ENCODE data around the gene RALBP1.

RALBP1 gene

GRCh38 chr18:9557250-9557943 is 82.1 kb downstream of the RALBP1 start:
- no peaks in the 10 kb centered on the region for H3K27me3 ChIP-seq (ENCODE audit: low read depth, low read length)
- no peak overlapping the region for H3K4me3 ChIP-seq (ENCODE audit: low read depth in 1 of 2, low read length in 2 of 2)
- no peak overlapping the region for H3K27ac ChIP-seq (ENCODE audit: low read length)
- H3K36me3 ChIP-seq (ENCODE audit: control insufficient read depth in 1 of 2, insufficient read depth in 2 of 2, low read length in 2 of 2), result peaks cover 52 to 68% of the 10 kb centered on the region in 2 donors
- no peaks in the 10 kb centered on the region for H3K9me3 ChIP-seq (ENCODE audit: control insufficient read depth in 1 of 2, low read length in 2 of 2)
- H3K4me1 ChIP-seq (ENCODE audit: control insufficient read depth in 1 of 2, insufficient read depth in 2 of 2, low read length in 2 of 2), result peaks cover 0 to under 1% of the 10 kb centered on the region in 2 donors

GRCh38 chr18:9558387-9559064 is 83.2 kb downstream of the RALBP1 start:
- Histone ChIP-seq H3K27ac (ENCODE audit: low read length) (no peak overlapping the region), H3K36me3 (ENCODE audit: control insufficient read depth in 1 of 2, insufficient read depth in 2 of 2, low read length in 2 of 2) (peaks cover 53 to 68% of the 10 kb centered on the region in 2 donors), H3K4me3 (ENCODE audit: low read depth in 1 of 2, low read length in 2 of 2) (no peak overlapping the region), H3K4me1 (ENCODE audit: control insufficient read depth in 1 of 2, insufficient read depth in 2 of 2, low read length in 2 of 2) (peaks cover 0 to 12% of the 10 kb centered on the region in 2 donors), H3K27me3 (ENCODE audit: low read depth, low read length) (no peaks in the 10 kb centered on the region), H3K9me3 (ENCODE audit: control insufficient read depth in 1 of 2, low read length in 2 of 2) (no peaks in the 10 kb centered on the region)

GRCh38 chr18:9559253-9559652 is 83.9 kb downstream of the RALBP1 start:
- H3K36me3 ChIP-seq (ENCODE audit: control insufficient read depth in 1 of 2, insufficient read depth in 2 of 2, low read length in 2 of 2), result peaks cover 51 to 70% of the 10 kb centered on the region in 2 donors
- H3K27ac ChIP-seq (ENCODE audit: low read length), result no peak overlapping the region
- H3K9me3 ChIP-seq (ENCODE audit: control insufficient read depth in 1 of 2, low read length in 2 of 2), result no peaks in the 10 kb centered on the region
- peaks cover 4 to 19% of the 10 kb centered on the region in 2 donors for H3K4me1 ChIP-seq (ENCODE audit: control insufficient read depth in 1 of 2, insufficient read depth in 2 of 2, low read length in 2 of 2)
- no peaks in the 10 kb centered on the region for H3K27me3 ChIP-seq (ENCODE audit: low read depth, low read length)
- no peak overlapping the region for H3K4me3 ChIP-seq (ENCODE audit: low read depth in 1 of 2, low read length in 2 of 2)

GRCh38 chr18:9561759-9562158 is 86.4 kb downstream of the RALBP1 start:
- H3K4me3 ChIP-seq (ENCODE audit: low read depth in 1 of 2, low read length in 2 of 2), result no peak overlapping the region
- peaks cover 46 to 51% of the 10 kb centered on the region in 2 donors for H3K36me3 ChIP-seq (ENCODE audit: control insufficient read depth in 1 of 2, insufficient read depth in 2 of 2, low read length in 2 of 2)
- H3K27ac ChIP-seq (ENCODE audit: low read length), result no peak overlapping the region
- H3K9me3 ChIP-seq (ENCODE audit: control insufficient read depth in 1 of 2, low read length in 2 of 2), result no peaks in the 10 kb centered on the region
- H3K27me3 ChIP-seq (ENCODE audit: low read depth, low read length), result no peaks in the 10 kb centered on the region
- H3K4me1 ChIP-seq (ENCODE audit: control insufficient read depth in 1 of 2, insufficient read depth in 2 of 2, low read length in 2 of 2), result peaks cover 4 to 34% of the 10 kb centered on the region in 2 donors

DNA sequence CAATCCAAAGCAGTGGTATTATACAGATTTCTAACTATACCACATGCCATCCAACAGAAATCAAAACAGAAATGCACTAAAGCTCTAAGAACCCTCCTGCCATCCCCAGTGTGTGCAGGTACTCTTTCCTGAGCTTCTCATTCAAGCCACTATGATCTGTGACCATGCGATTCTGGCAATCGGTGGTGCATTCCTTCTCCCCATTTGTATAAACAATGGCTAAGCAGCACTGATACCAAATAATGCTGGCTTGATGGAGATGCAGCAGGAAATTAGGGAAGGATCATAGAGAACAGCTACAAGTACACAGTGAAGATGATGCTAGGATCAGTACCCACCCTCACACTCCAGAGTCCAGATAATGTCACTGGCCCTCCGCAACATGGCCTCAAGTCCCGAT is 87.3 kb downstream of the RALBP1 start:
- Histone ChIP-seq H3K9me3 (ENCODE audit: control insufficient read depth in 1 of 2, low read length in 2 of 2) (no peaks in the 10 kb centered on the region), H3K4me1 (ENCODE audit: control insufficient read depth in 1 of 2, insufficient read depth in 2 of 2, low read length in 2 of 2) (peaks cover 4 to 34% of the 10 kb centered on the region in 2 donors), H3K36me3 (ENCODE audit: control insufficient read depth in 1 of 2, insufficient read depth in 2 of 2, low read length in 2 of 2) (peaks cover 44 to 45% of the 10 kb centered on the region in 2 donors)

GRCh38 chr18:9563331-9563730 is 88.0 kb downstream of the RALBP1 start:
- Histone ChIP-seq H3K36me3 (ENCODE audit: control insufficient read depth in 1 of 2, insufficient read depth in 2 of 2, low read length in 2 of 2) (peaks cover 36 to 40% of the 10 kb centered on the region in 2 donors), H3K27me3 (ENCODE audit: low read depth, low read length) (no peaks in the 10 kb centered on the region), H3K4me1 (ENCODE audit: control insufficient read depth in 1 of 2, insufficient read depth in 2 of 2, low read length in 2 of 2) (peaks cover 4 to 34% of the 10 kb centered on the region in 2 donors), H3K9me3 (ENCODE audit: control insufficient read depth in 1 of 2, low read length in 2 of 2) (no peaks in the 10 kb centered on the region), H3K4me3 (ENCODE audit: low read depth in 1 of 2, low read length in 2 of 2) (no peak overlapping the region), H3K27ac (ENCODE audit: low read length) (no peak overlapping the region)

More for the DNA sequence above, 87.3 kb downstream of the RALBP1 start:
- no peaks in the 10 kb centered on the region for H3K27me3 ChIP-seq (ENCODE audit: low read depth, low read length)
- H3K27ac ChIP-seq (ENCODE audit: low read length), result no peak overlapping the region
- H3K4me3 ChIP-seq (ENCODE audit: low read depth in 1 of 2, low read length in 2 of 2), result no peak overlapping the region

- Histone ChIP-seq H3K27me3 (ENCODE audit: low read depth, low read length) (no peaks in the 10 kb centered on the region), H3K4me1 (ENCODE audit: control insufficient read depth in 1 of 2, insufficient read depth in 2 of 2, low read length in 2 of 2) (peaks cover 4 to 34% of the 10 kb centered on the region in 2 donors), H3K9me3 (ENCODE audit: control insufficient read depth in 1 of 2, low read length in 2 of 2) (no peaks in the 10 kb centered on the region), H3K27ac (ENCODE audit: low read length) (no peak overlapping the region), H3K4me3 (ENCODE audit: low read depth in 1 of 2, low read length in 2 of 2) (no peak overlapping the region), H3K36me3 (ENCODE audit: control insufficient read depth in 1 of 2, insufficient read depth in 2 of 2, low read length in 2 of 2) (peaks cover 24 to 40% of the 10 kb centered on the region in 2 donors)
Observed at GRCh38 chr18:9565407-9565806, 90.1 kb downstream of the RALBP1 start.

GRCh38 chr18:9568186-9568585 is 92.9 kb downstream of the RALBP1 start:
- peaks cover 17 to 37% of the 10 kb centered on the region in 2 donors for H3K36me3 ChIP-seq (ENCODE audit: control insufficient read depth in 1 of 2, insufficient read depth in 2 of 2, low read length in 2 of 2)
- no peak overlapping the region for H3K4me3 ChIP-seq (ENCODE audit: low read depth in 1 of 2, low read length in 2 of 2)
- peaks cover 4 to 25% of the 10 kb centered on the region in 2 donors for H3K4me1 ChIP-seq (ENCODE audit: control insufficient read depth in 1 of 2, insufficient read depth in 2 of 2, low read length in 2 of 2)
- no peak overlapping the region for H3K27ac ChIP-seq (ENCODE audit: low read length)
- no peaks in the 10 kb centered on the region for H3K27me3 ChIP-seq (ENCODE audit: low read depth, low read length)
- no peaks in the 10 kb centered on the region for H3K9me3 ChIP-seq (ENCODE audit: control insufficient read depth in 1 of 2, low read length in 2 of 2)

GRCh38 chr18:9569178-9569577 is 93.9 kb downstream of the RALBP1 start:
- Histone ChIP-seq H3K4me3 (ENCODE audit: low read depth in 1 of 2, low read length in 2 of 2) (no peak overlapping the region), H3K27me3 (ENCODE audit: low read depth, low read length) (no peaks in the 10 kb centered on the region), H3K27ac (ENCODE audit: low read length) (no peak overlapping the region), H3K9me3 (ENCODE audit: control insufficient read depth in 1 of 2, low read length in 2 of 2) (no peaks in the 10 kb centered on the region), H3K36me3 (ENCODE audit: control insufficient read depth in 1 of 2, insufficient read depth in 2 of 2, low read length in 2 of 2) (peaks cover 12 to 37% of the 10 kb centered on the region in 2 donors), H3K4me1 (ENCODE audit: control insufficient read depth in 1 of 2, insufficient read depth in 2 of 2, low read length in 2 of 2) (peaks cover 1 to 16% of the 10 kb centered on the region in 2 donors)

DNA sequence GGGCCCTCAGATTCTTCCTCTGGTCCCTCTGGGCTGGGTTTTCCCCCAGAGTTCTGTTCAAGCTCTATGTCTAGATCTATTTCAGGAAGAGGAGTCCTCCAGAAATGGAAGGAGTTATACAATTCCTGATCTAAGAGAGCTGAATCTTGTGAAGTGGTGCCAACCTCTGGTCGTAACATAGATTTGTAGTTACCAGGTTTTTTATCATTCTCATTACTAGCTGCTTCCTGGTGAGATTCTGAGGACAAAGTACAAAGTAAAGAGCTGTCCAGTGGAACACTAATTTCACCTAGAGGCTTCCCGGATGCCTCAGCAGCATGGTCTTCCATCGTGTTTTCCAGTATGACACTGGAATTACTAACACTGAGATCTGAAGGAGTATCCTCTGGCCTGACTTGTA is 94.9 kb downstream of the RALBP1 start:
- H3K36me3 ChIP-seq (ENCODE audit: control insufficient read depth in 1 of 2, insufficient read depth in 2 of 2, low read length in 2 of 2), result peaks cover 17 to 37% of the 10 kb centered on the region in 2 donors
- H3K27ac ChIP-seq (ENCODE audit: low read length), result no peak overlapping the region
- H3K27me3 ChIP-seq (ENCODE audit: low read depth, low read length), result no peaks in the 10 kb centered on the region
- H3K4me1 ChIP-seq (ENCODE audit: control insufficient read depth in 1 of 2, insufficient read depth in 2 of 2, low read length in 2 of 2), result peaks cover 0 to 7% of the 10 kb centered on the region in 2 donors
- no peak overlapping the region for H3K4me3 ChIP-seq (ENCODE audit: low read depth in 1 of 2, low read length in 2 of 2)
- H3K9me3 ChIP-seq (ENCODE audit: control insufficient read depth in 1 of 2, low read length in 2 of 2), result no peaks in the 10 kb centered on the region

DNA sequence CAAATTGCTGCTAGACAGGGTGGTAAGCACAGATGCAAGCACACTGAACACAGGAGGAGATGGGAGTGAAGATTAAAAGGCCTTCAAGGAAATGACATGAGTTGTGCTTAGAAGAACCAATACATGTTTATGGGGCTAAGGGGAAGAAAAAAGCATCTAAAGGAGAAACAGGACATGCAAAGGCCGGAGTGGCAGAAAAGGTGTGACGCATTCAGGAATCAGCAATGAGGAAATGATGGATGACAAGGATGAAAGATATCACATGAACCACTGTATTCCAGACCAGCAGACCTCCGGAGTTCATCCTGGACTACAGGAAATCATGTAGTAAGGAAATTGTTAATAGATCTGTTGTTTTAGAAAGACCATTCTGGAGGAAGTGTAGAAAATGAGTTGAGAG is 96.2 kb downstream of the RALBP1 start:
- Histone ChIP-seq H3K9me3 (ENCODE audit: control insufficient read depth in 1 of 2, low read length in 2 of 2) (no peaks in the 10 kb centered on the region), H3K4me3 (ENCODE audit: low read depth in 1 of 2, low read length in 2 of 2) (no peak overlapping the region), H3K27me3 (ENCODE audit: low read depth, low read length) (no peaks in the 10 kb centered on the region), H3K36me3 (ENCODE audit: control insufficient read depth in 1 of 2, insufficient read depth in 2 of 2, low read length in 2 of 2) (peaks cover 13 to 37% of the 10 kb centered on the region in 2 donors), H3K27ac (ENCODE audit: low read length) (no peak overlapping the region), H3K4me1 (ENCODE audit: control insufficient read depth in 1 of 2, insufficient read depth in 2 of 2, low read length in 2 of 2) (peaks cover 0 to 7% of the 10 kb centered on the region in 2 donors)

All from muscle layer of duodenum (tissue), 2 donors.